Measurements from ENCODE around the gene FGD6.

Gene FGD6

GRCh38 chr12:95217377-95218149 lies at the start of gene FGD6, which contains the start of gene VEZT:
FGD6 (minus strand) TSS chr12:95217467; CDS start chr12:95217240, 227 bp downstream.
VEZT (plus strand) TSS chr12:95217807; CDS start chr12:95217851, 44 bp downstream.
- H3K27ac Mint-ChIP-seq = peak within 1 kb of the TSS; percentile 98
- no peaks in the 10 kb centered on the region for H3K9me3 Mint-ChIP-seq
- peaks cover 21% of the 10 kb centered on the region for H3K27me3 Mint-ChIP-seq (ENCODE audit: low read depth)
- peak within 1 kb of the TSS; percentile 97 for H3K4me3 Mint-ChIP-seq
- peaks cover 9% of the 10 kb centered on the region for H3K36me3 Mint-ChIP-seq (ENCODE audit: low read depth)
- H3K4me1 Mint-ChIP-seq (ENCODE audit: low read depth) = peaks cover 28% of the 10 kb centered on the region

GRCh38 chr12:95266254-95266653 lies 49.0 kb upstream of the FGD6 start:
- H3K36me3 Mint-ChIP-seq (ENCODE audit: low read depth) = peaks cover 9% of the 10 kb centered on the region

GRCh38 chr12:95265765-95266164 lies 48.5 kb upstream of the FGD6 start:
- Mint-ChIP-seq H3K4me1 (ENCODE audit: low read depth) (no peaks in the 10 kb centered on the region), H3K4me3 (no peak overlapping the region), H3K9me3 (no peaks in the 10 kb centered on the region), H3K27ac (no peak overlapping the region), H3K36me3 (ENCODE audit: low read depth) (peaks cover 9% of the 10 kb centered on the region), H3K27me3 (ENCODE audit: low read depth) (no peaks in the 10 kb centered on the region)

More at GRCh38 chr12:95266254-95266653, 49.0 kb upstream of the FGD6 start:
- no peaks in the 10 kb centered on the region for H3K27me3 Mint-ChIP-seq (ENCODE audit: low read depth)
- no peak overlapping the region for H3K4me3 Mint-ChIP-seq
- H3K27ac Mint-ChIP-seq = no peak overlapping the region
- H3K9me3 Mint-ChIP-seq = no peaks in the 10 kb centered on the region
- H3K4me1 Mint-ChIP-seq (ENCODE audit: low read depth) = no peaks in the 10 kb centered on the region

GRCh38 chr12:95262808-95263207 lies 45.5 kb upstream of the FGD6 start:
- peaks cover 12% of the 10 kb centered on the region for H3K36me3 Mint-ChIP-seq (ENCODE audit: low read depth)
- H3K4me3 Mint-ChIP-seq = no peak overlapping the region

GRCh38 chr12:95261109-95261508 lies 43.8 kb upstream of the FGD6 start:
- H3K27me3 Mint-ChIP-seq (ENCODE audit: low read depth) = no peaks in the 10 kb centered on the region
- H3K9me3 Mint-ChIP-seq = no peaks in the 10 kb centered on the region
- H3K27ac Mint-ChIP-seq = no peak overlapping the region
- no peaks in the 10 kb centered on the region for H3K4me1 Mint-ChIP-seq (ENCODE audit: low read depth)
- no peak overlapping the region for H3K4me3 Mint-ChIP-seq
- peaks cover 12% of the 10 kb centered on the region for H3K36me3 Mint-ChIP-seq (ENCODE audit: low read depth)

More at GRCh38 chr12:95262808-95263207, 45.5 kb upstream of the FGD6 start:
- H3K9me3 Mint-ChIP-seq = no peaks in the 10 kb centered on the region
- H3K27ac Mint-ChIP-seq = no peak overlapping the region
- no peaks in the 10 kb centered on the region for H3K4me1 Mint-ChIP-seq (ENCODE audit: low read depth)
- H3K27me3 Mint-ChIP-seq (ENCODE audit: low read depth) = no peaks in the 10 kb centered on the region

GRCh38 chr12:95259368-95259767 lies 42.1 kb upstream of the FGD6 start:
- H3K27ac Mint-ChIP-seq = no peak overlapping the region
- no peaks in the 10 kb centered on the region for H3K27me3 Mint-ChIP-seq (ENCODE audit: low read depth)
- H3K9me3 Mint-ChIP-seq = no peaks in the 10 kb centered on the region
- H3K4me3 Mint-ChIP-seq = no peak overlapping the region
- peaks cover 21% of the 10 kb centered on the region for H3K36me3 Mint-ChIP-seq (ENCODE audit: low read depth)
- H3K4me1 Mint-ChIP-seq (ENCODE audit: low read depth) = no peaks in the 10 kb centered on the region

GRCh38 chr12:95258803-95259202 lies 41.5 kb upstream of the FGD6 start:
- no peaks in the 10 kb centered on the region for H3K9me3 Mint-ChIP-seq
- no peak overlapping the region for H3K27ac Mint-ChIP-seq
- H3K36me3 Mint-ChIP-seq (ENCODE audit: low read depth) = peaks cover 19% of the 10 kb centered on the region
- H3K4me3 Mint-ChIP-seq = no peak overlapping the region
- no peaks in the 10 kb centered on the region for H3K27me3 Mint-ChIP-seq (ENCODE audit: low read depth)
- no peaks in the 10 kb centered on the region for H3K4me1 Mint-ChIP-seq (ENCODE audit: low read depth)

GRCh38 chr12:95258151-95258550 lies 40.9 kb upstream of the FGD6 start:
- H3K36me3 Mint-ChIP-seq (ENCODE audit: low read depth) = peaks cover 21% of the 10 kb centered on the region
- H3K4me1 Mint-ChIP-seq (ENCODE audit: low read depth) = no peaks in the 10 kb centered on the region
- no peak overlapping the region for H3K4me3 Mint-ChIP-seq
- H3K27ac Mint-ChIP-seq = no peak overlapping the region
- no peaks in the 10 kb centered on the region for H3K9me3 Mint-ChIP-seq
- H3K27me3 Mint-ChIP-seq (ENCODE audit: low read depth) = no peaks in the 10 kb centered on the region

GRCh38 chr12:95257541-95257940 lies 40.3 kb upstream of the FGD6 start:
- Mint-ChIP-seq H3K36me3 (ENCODE audit: low read depth) (peaks cover 22% of the 10 kb centered on the region), H3K27me3 (ENCODE audit: low read depth) (no peaks in the 10 kb centered on the region), H3K4me1 (ENCODE audit: low read depth) (no peaks in the 10 kb centered on the region), H3K9me3 (no peaks in the 10 kb centered on the region), H3K27ac (no peak overlapping the region), H3K4me3 (no peak overlapping the region)

- Mint-ChIP-seq H3K4me3 (no peak overlapping the region), H3K9me3 (no peaks in the 10 kb centered on the region), H3K27me3 (ENCODE audit: low read depth) (no peaks in the 10 kb centered on the region), H3K36me3 (ENCODE audit: low read depth) (peaks cover 20% of the 10 kb centered on the region), H3K27ac (no peak overlapping the region), H3K4me1 (ENCODE audit: low read depth) (no peaks in the 10 kb centered on the region)
These were observed 36.1 kb upstream of the FGD6 start for GRCh38 chr12:95253386-95253785.

- H3K36me3 Mint-ChIP-seq (ENCODE audit: low read depth) = peaks cover 4% of the 10 kb centered on the region
- H3K9me3 Mint-ChIP-seq = no peaks in the 10 kb centered on the region
- H3K27ac Mint-ChIP-seq = no peak overlapping the region
- H3K4me3 Mint-ChIP-seq = no peak overlapping the region
- H3K27me3 Mint-ChIP-seq (ENCODE audit: low read depth) = no peaks in the 10 kb centered on the region
- H3K4me1 Mint-ChIP-seq (ENCODE audit: low read depth) = peaks cover 18% of the 10 kb centered on the region
These were observed 31.5 kb upstream of the FGD6 start for GRCh38 chr12:95248604-95249360.

GRCh38 chr12:95248095-95248494 lies 30.8 kb upstream of the FGD6 start:
- Mint-ChIP-seq H3K9me3 (no peaks in the 10 kb centered on the region), H3K27me3 (ENCODE audit: low read depth) (no peaks in the 10 kb centered on the region), H3K4me1 (ENCODE audit: low read depth) (peaks cover 18% of the 10 kb centered on the region), H3K27ac (no peak overlapping the region), H3K36me3 (ENCODE audit: low read depth) (peaks cover under 1% of the 10 kb centered on the region), H3K4me3 (no peak overlapping the region)

GRCh38 chr12:95244350-95244749 lies 27.1 kb upstream of the FGD6 start:
- Mint-ChIP-seq H3K4me1 (ENCODE audit: low read depth) (peaks cover 25% of the 10 kb centered on the region), H3K27me3 (ENCODE audit: low read depth) (no peaks in the 10 kb centered on the region), H3K9me3 (no peaks in the 10 kb centered on the region), H3K4me3 (no peak overlapping the region), H3K36me3 (ENCODE audit: low read depth) (no peaks in the 10 kb centered on the region), H3K27ac (no peak overlapping the region)

- Mint-ChIP-seq H3K27ac (no peak overlapping the region), H3K4me3 (no peak overlapping the region)
These were observed 26.4 kb upstream of the FGD6 start for GRCh38 chr12:95243497-95244183.

More at GRCh38 chr12:95243497-95244183, 26.4 kb upstream of the FGD6 start:
- Mint-ChIP-seq H3K9me3 (no peaks in the 10 kb centered on the region), H3K27me3 (ENCODE audit: low read depth) (no peaks in the 10 kb centered on the region), H3K36me3 (ENCODE audit: low read depth) (no peaks in the 10 kb centered on the region), H3K4me1 (ENCODE audit: low read depth) (peaks cover 25% of the 10 kb centered on the region)

Data from T-helper 1 cell treated with Interleukin-12 subunit alpha and Interleukin-12 subunit beta and Interleukin-4 antibody, amounts not matched to agents 30 μg/mL and 1 μg/mL, for 36 hours (primary cell).